SH-SY5Y (cell line): ENCODE measurements around the gene PAF1.

Experiments
- GATA2 ChIP-seq: IDR thresholded peaks from 2 replicates; pipeline ENCODE4 v1.6.1; 2011; ENCODE audit warnings: mild to moderate bottlenecking, low read depth, low read length
- GATA3 ChIP-seq: IDR thresholded peaks from 2 replicates; pipeline ENCODE4 v1.6.1; 2011; ENCODE audit warnings: low read depth, mild to moderate bottlenecking, low read length, moderate library complexity

GRCh38 chr19:39390451-39390750 is 505 bp downstream of the PAF1 start:
- TF ChIP-seq GATA2 (no peak), GATA3 (no peak)
